Stimulated activated CD4-positive, alpha-beta T cell treated with anti-CD3 and anti-CD28 coated beads, Interleukin-1b, Interleukin-23, amount 100 ng/mL, for 4 hours (primary cell): ENCODE measurements around the gene ANKDD1B.

ENCODE experiments used
- DNase-seq, 2 donors: peaks; one replicate each; pipeline ENCODE4 v3.0.0-alpha.2; 2020; ENCODE audit warnings: low read depth in 2 of 2

Gene ANKDD1B

DNA sequence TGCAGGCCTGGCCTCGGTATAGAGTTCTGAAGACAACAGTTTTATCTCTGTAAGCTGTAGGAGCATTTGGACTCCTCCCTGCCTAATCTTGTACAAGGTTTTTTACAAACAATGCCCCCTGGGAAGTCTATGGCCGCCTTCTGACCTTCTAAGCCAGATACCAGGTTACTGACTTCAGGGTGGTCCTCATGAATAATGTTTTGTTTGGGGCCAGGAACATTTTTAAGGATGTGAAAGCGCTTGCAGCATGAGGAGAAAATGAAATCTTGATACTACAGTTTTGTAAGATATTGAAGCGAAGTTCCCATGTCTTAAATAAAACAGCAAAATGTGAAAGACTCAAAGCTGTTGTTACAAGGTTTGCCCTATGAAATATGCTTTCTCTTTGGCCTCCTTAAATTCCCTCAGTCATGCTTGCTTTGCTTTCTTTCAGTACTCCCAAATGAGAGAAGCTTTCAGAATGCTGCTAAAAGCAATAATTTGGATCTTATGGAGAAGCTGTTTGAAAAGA, 5.2 kb downstream of the ANKDD1B start:
- no peak for DNase-seq

DNA sequence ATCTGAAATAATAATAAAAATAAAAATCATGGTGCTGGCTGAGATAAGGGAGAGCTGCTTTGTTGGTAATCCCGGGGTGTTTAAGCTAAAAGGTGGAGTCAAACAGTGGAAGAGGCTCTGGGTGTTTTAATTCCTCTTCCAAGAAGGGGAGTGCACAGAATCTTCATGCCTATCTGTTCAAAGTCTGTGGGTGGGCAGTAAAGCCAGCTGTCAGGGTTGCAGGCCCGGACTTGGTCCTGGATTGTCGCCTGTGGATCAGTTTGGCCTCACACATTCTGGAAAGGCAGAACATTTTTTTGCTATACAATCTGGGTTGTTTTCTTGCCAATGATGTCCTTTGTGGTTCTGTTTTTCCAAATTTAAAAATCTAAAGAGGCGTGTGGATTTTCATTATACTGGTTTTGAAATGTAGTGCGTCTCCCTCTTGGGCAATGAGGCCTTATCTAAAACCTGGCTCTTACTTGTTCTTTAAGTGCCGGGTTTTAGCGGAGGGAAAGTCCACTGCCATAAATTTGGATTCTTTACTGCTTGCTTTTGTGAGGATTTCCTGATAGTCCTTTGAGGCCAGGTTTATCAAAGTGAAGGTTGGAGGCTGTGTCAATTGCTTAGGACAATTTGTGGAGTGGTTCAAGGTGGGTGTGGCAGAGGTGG, 5.8 kb downstream of the ANKDD1B start:
- no peak for DNase-seq

DNA sequence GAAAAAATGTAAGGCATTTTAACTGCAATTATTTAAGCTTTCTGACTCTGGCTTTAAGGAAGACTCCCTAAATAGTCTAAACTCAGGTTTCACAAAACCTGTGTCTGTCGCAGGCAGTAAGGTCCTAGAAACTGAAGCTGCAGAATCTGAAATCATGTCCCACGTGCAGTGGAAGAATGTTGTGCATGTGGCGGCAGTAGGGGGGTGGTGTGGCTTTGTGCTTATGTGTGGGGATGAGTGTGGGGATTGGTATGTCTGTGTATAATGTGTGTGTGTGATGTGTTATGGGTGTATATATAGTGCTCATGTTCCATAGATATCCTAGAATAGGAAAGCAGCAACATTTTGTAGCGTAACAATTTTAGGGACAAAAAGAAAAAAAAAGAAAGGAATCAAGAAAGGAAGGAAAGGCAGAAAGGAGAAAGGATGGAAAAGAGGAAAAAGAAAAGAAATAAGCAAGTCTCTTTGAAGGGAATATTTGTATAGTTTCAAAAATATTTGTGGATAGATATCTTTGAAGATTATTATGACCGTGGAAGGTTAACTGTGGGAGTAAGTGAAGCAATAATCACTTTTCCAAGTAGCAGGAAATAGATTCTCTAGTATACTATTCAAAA, 6.6 kb downstream of the ANKDD1B start:
- no peak for DNase-seq

DNA sequence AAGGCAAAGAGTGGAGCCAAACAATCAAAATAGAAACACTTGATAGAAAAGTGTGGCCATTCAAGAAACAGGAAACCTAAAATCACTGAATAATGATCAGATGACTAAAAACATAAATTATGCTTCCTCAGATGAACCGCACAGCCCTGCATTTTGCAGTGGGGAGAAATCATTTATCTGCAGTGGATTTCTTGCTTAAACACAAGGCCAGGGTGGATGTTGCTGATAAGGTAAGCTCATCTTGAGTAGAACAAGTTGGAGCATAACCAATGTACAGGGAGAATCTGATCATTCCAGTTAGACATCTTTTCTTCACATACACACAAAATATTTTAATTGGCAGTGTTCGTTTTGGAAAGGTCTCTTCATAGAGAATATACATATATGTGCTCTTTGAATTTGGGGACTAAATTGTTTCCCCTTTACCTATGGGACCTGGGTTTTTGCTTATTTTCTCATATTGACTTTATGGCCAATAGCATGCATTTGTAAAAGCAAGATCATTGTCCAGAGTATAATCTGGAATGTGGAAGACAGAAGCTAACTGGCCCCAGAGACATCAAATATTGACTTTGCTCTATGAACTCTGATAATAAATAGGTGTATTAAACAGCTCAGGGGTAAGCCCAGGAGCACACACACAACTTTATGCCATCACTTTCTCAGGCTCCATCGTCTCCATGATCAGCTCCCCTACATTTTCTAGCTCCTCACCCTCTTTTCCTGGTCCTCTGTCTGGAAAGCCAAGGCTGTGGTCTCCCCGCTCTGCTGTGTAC, 9.1 kb downstream of the ANKDD1B start:
- no peak for DNase-seq

DNA sequence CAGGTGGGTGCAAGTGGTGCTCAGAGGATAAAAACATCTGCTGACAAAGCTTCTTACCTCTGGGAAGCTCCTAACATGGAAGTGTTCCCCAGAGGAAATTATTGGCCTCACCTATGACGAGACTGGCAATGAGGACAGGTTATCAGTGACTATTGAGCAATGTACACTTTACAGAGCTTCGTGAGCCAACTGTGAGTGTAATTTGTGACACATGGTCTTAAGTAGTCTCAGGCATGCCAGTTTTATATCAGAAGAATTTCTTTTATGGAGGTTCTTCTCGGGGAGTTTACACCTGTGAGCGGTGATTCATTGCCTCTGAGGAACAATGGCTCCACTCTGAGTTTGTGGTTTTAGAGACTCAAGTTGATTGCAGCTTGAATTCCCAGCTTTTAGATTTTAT, 11.3 kb downstream of the ANKDD1B start:
- DNase-seq = no peak

DNA sequence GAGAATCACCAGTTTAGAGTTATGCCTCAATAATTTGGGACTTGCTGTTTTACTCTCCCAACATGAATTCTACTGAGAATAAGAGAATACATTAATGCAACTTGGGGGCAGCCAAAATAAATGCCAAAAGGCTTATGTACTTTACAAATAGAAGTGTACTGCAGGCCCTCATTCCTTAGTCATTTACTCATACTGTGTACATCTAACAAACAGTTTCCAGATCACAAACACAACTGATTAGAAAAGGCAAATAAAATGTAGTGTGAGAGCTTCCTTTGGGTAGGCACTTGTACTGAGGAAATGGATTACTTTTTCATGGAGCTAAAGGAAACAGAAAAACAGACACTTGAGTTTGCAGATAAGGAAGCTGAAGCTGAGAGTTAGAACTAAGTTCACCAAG, 12.6 kb downstream of the ANKDD1B start:
- DNase-seq = no peak

DNA sequence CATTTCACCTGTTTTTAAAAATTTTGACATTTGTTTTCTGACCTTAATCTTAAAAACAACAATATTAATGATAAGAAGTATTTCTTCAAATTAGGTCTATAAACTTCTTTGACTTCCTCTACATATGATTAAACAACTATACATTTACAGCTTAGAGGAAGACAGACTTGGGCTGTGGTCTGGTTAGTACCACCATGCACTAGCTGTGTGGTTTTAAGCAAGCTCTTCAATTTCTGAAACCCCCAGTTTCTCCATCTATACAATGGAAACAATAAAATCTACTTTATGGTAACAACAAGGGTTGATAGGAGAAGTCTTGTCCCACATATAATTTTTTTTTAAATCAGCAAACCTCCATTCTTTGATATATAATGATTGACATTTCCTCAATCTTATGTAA, 15.7 kb downstream of the ANKDD1B start:
- DNase-seq = no peak

DNA sequence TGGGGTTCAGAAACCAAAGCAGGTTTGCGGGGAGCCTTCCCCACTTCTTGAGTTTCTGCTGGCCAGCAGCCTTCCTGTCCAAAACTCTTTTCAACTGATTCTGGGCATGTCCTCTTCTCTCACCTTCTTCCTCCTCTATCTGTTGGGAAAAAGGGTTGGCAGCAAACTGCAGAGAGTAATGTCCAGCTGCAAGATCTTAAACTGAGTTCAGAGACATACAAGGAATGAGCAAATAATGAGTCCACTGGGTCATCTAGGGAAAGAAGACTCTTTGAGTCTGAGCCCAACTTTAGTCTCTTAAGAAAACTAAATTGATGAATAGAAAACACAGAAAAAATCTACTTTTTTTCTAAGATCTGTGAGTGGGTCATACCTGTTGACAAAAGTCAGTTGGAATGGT, 16.5 kb downstream of the ANKDD1B start:
- no peak for DNase-seq

DNA sequence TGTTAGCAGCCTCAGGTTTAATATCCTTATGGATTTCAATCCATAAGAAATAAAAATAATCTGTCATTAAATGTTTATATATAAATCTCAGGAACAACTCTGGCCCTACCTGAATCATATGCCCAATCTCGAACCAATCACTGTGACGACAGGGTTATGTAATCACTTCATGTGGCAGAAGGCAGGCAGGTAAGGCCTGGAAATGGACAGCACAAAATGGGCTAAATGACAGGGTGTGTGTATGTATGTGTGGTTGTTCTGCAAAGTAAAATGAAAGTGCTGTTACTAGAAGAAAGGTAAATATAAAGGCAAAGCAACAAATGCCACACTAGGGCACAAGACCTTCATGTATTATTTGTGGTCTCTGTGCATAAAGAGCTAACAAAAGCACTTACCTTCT, 19.6 kb downstream of the ANKDD1B start:
- DNase-seq = no peak

DNA sequence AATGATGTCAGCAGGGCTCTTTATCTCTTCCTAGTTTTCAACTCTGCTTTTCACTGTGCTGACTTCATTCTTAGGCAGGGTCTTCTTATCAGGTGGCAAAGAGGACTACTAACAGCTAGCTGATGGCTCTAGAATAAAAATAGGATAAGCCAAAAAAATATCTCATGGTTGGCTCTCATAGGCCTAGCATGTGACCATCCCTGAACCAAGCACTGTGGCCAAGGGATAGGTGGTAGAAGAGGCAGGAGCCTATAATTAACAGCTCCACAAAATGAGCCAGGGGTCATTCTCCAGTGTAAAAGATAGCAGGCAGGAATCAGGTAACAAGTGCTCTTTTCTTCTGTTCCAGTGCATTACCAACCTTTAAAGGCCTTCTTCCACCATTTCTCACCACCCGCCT, 21.1 kb downstream of the ANKDD1B start:
- DNase-seq = no peak

DNA sequence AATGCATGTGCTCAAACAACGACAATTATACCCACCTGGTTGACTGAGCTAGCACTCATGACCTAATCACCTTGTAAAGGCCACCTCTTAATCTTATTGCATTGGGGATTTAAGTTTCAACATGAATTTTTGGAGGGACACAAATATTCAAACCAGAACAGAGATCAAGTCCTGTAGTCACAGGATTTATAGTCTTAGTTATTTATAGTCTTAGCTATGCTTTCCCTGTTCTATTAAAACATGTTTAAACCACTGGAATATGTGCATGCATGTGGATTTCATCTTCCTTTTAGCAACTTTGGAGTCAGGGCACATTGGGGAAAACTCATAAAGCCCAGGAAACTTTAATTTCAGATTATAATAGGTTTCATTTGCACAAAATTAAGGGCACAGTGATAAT, 26.7 kb downstream of the ANKDD1B start:
- no peak for DNase-seq

DNA sequence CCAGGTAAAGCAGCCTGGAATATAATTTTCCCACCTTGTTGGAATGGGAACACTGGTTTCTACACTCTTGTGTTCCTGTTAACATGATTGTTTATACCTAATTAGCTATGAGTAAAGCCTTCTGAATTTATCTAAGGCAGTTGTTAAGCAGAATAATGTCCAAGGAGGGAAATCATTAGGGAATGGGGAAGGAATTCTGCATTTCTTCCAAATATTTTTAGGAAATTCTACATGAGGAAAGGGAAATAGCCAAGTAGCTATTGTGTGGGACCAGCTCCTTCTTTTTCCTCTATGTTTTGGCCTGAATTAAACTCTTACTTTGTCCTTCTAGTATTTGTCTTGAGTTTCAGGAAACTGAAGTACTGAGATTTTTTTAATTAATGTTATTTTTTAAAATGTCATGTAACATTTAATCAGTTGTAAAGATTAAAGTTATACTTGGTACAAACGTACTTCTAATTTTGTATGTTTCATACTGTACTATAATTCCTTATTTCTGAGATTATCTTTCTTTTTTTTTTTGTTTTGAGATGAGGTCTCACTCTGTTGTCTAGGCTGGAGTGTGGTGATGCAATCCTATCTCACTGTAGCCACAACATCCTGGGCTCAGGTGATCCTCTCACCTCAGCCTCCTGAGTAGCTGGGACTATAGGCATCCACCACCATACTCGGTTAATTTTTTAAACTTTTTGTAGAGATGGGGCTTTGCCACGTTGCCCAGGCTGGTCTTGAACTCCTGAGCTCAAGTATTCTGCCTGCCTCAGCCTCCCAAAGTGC, 28.5 kb downstream of the ANKDD1B start:
- no peak for DNase-seq

DNA sequence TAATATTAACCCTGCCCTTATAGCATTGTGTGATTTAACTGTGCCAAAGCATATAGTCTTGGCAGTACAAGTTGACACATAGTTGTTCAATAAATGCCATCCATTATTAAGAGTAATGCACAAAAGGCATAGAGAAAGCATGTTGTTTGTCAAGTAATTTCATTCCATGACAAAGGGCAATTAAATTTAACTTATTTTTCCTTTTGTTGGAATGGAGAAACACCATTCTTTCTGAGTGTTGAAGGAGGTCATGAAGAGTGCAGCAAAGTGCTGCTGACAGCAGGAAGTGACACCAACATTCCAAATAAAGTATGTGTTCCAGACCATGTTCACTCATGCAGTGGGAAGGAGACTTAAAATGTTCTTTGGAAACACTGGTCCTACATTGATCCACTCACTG, 29.1 kb downstream of the ANKDD1B start:
- DNase-seq = no peak

DNA sequence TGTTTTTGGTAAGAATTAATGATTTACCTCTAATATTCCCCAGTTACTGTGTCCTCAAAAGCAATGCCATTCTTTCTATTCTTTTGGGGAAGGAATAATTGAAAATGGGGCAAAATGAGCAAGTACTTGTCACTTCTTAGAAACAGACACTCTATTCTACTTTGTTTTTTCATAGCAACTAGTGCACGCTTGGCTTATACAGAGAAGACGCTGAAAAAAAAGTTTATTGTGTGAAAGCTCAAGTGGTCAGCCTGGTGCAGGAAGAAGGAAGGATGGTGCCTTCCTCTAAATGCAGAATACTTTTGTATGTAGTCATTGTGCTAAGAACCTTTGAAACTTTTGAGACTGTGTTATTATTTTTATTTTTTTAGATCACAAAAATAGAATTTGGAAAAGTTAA, 29.6 kb downstream of the ANKDD1B start:
- no peak for DNase-seq

DNA sequence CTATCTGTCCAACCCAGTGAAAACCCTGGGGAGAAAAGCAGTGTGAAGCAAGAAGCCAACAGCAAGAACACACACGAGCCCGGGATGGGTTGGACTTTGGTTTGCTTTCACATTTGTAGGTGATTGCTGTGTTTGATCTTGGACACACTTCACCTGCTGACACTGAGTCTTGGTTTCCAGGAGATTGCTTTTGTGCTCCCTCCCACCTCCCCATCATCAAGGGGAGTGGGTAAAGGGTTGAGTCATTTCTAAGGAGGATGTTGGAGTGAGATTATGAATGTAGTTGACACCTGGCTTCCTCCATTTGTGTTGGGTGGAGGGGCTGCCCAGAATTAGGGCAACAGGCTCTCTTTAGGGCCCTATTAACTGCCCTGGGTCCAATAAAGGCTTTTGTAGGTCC, 37.5 kb downstream of the ANKDD1B start:
- no peak for DNase-seq

DNA sequence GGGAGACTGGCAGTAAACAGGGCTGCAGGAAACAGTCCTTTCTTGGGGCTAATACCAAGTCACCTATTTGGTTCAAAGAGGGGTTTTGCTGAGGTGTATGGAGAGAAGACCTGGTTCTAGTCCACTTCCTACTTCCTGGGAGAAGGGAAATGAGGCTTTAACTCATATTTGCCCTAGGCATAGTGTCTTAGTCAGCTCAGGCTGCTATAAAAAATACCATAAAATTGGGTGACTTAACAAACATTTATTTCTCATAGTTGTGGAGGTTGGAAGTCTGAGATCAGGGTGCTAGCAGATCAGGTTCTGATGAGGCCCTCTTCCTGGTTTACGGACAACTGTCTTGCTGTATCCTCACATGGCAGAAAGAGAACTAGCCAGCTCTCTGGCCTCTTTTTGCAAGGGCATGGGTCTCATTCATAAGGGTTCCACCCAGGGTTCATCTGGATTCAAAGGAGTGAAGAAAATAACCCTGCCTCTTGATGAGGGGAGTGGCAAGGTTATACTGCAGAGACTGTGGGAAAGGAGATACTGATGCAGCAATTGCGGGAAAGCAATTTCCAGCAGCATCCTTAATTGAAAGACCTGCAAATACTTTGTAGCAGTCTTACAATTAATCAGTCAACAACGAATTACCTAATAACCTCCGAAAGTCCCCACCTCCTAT, 40.5 kb downstream of the ANKDD1B start:
- no peak for DNase-seq

DNA sequence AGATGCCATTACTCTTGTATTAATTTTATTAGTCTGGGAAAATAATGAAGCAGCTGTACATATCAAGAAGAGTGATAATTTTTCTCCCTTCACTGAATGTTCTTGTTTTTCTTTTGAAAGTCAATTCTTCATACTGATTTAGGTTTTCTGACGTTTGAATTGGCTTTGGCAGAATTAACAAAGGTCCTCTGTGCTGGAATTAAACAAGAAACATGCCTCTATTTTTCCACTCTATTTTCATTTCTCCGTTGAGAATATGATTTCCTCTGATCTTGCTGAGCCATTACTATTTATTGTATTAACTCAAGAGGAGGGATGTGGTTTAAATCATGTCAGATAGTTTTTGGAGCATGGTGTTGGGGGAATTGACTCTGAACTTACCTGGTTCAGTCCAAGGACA, 42.3 kb downstream of the ANKDD1B start:
- DNase-seq = no peak

DNA sequence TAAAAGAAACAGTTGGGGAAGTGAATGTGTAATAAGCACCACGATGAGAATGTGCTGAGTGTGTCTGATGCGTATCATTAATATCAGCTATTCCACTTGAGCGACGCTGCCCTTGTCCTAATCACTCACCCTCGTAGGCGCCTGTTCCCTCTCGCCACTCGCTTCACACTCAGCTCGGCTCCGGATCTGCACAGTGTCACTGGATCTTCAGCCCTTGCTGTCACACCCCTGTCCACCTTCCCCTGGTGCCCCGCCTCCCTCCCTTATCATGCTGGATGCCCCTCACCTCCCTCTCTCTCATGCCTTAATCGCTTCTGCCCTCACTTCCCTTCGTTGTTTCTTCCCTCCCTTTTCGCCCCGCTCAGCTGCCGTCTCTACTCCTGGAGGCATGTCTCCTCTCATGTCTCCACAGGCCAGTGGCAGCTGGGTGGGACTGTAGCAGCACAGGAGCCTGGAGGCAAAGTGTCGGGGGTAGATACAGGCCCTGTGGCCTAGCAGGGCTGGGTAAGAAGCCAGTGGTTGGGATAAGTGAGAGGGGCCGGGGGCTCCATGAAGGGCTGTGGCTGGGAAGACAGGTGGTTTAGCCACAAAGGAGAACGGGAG, 43.5 kb downstream of the ANKDD1B start:
- no peak for DNase-seq

DNA sequence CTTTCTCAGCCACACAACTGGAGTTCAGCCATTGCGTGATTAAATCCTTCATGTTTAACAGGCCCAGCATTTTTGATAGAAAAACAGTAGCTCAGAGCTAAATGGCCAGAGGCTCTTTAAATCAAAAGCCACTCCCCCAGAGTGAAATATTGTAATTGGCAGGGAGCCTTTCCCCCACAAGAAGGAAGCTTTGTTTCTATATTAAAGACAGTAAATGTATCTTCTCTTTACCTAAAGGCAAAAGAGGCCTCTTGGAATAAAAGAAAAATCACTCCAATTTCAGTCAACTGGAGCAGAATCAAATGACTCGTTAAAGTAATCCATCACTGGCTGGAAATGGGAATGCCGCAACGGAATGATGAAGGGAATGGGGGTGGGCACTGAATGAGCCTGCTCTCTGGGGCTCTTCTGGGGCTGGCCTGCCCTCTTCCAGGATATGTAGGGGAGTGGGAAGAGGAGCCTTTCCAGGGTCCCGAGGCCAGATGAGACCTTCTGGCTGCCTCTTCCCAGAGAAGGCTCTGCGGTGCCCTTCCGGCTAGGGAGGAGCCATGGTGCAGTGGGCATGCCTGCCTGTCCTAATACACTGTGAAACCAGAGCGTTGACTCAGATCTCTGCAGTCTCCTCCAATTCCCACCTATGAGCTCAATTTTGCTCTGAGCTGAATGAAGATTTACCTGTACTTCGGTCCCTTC, 45.2 kb downstream of the ANKDD1B start:
- no peak for DNase-seq

DNA sequence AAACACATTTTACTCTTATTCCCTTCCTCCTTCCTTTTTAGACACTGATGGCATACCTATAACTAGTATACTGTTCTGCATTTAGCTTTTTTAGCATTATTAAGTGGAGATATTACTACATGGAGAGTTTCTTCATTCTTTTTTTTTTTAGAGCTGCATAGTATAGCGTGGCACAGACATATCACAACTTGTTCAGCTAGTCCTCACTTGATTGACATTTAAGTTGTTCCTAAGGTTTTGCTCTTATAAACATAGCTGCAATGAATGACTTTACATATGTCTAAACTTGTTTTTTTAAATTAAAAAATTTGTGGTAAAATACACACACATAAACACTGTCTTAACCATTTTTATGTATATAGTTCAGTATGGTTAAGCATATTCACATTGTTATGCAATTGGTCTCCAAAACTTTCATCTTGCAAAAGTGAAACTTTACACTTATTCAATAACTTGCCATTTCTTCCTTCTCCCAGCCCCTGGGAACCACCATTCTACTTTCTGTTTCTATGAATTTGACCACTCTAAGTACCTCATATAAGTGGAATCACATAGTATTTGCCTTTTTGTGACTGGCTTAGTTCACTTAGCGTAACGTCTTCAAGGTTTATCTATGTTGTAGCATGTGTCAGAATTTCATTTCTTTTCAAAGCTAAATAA, 48.7 kb downstream of the ANKDD1B start:
- DNase-seq = no peak
